Duodenal mucosa (tissue), 2 donors: ENCODE measurements around the gene KRTAP19-5.

ENCODE experiments used
- H3K27ac ChIP-seq: one replicate; pipeline ENCODE4 v1.7.0; 2013; ENCODE audit warnings: low read depth, low read length
- H3K27me3 ChIP-seq, 2 donors: one replicate each; pipeline ENCODE4 v1.7.0; 2013; ENCODE audit warnings: low read length in 2 of 2, control low read depth in 1 of 2; ENCODE audit not compliant: insufficient read depth in 2 of 2, control insufficient read depth in 1 of 2
- H3K36me3 ChIP-seq, 2 donors: one replicate each; pipeline ENCODE4 v1.7.0; 2013; ENCODE audit warnings: low read length in 2 of 2, control low read depth in 1 of 2; ENCODE audit not compliant: insufficient read depth in 2 of 2, control insufficient read depth in 1 of 2
- H3K4me1 ChIP-seq, 2 donors: one replicate each; pipeline ENCODE4 v1.7.0; 2013; ENCODE audit warnings: low read length in 2 of 2, control low read depth in 1 of 2; ENCODE audit not compliant: insufficient read depth in 2 of 2, control insufficient read depth in 1 of 2
- H3K4me3 ChIP-seq, 2 donors: one replicate each; pipeline ENCODE4 v1.7.0; 2013; ENCODE audit warnings: low read length in 2 of 2, low read depth in 1 of 2
- H3K9ac ChIP-seq, 2 donors: one replicate each; pipeline ENCODE4 v1.7.0; 2013; ENCODE audit warnings: low read length in 2 of 2, low read depth in 1 of 2
- H3K9me3 ChIP-seq, 2 donors: one replicate each; pipeline ENCODE4 v1.7.0; 2013; ENCODE audit warnings: low read length in 2 of 2, control low read depth in 1 of 2; ENCODE audit not compliant: control insufficient read depth in 1 of 2

Gene KRTAP19-5

DNA sequence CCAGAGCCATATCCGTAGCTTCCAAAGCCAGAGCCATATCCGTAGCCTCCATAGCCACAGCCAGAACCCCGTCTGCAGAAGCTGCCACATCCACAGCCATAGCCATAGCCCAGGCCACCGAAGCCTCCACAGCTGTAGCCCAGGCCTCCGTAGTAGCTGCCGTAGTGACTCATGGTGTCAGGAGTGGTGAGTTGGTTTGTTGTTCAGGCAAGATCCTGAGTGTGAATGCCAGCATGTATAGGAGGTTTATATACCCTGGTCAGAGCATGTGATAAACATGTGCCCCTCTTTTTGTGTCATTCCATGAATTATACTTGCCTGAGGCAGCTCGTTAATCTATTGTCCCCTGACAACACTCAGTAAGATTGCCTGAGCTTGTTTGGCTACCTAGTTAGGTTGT is 21.8 kb downstream of the KRTAP19-5 start, which contains the start of gene KRTAP19-1:
Gene KRTAP19-1 (minus strand): TSS at position 223 of the 400 bp plus-strand sequence. CDS start 50 bp downstream, at position 173.
- Histone ChIP-seq H3K9ac (no peak within 1 kb of the TSS), H3K4me1 (no peaks in the 10 kb centered on the region), H3K36me3 (no peaks in the 10 kb centered on the region), H3K9me3 (peaks cover 2 to 19% of the 10 kb centered on the region in 2 donors), H3K27ac (no peak within 1 kb of the TSS), H3K4me3 (no peak within 1 kb of the TSS), H3K27me3 (no peaks in the 10 kb centered on the region)

DNA sequence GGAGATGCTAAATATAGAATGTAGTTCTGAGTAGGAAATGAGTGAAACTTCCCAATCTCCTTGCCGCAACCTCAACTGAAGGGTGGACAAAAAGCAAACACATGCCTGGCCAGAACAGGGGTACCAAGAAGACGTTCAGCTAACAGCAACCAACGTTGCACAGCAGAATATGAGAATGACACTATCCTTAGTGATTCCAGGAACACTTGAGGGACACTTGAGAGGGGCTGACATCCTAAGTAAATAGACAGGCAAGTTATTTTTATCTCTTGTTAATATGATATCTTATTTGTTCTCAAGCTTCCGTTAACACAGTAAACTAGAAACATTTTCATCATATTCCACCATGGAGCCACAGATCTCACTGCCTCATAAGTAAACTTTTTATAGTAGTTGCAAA is 22.7 kb downstream of the KRTAP19-5 start:
- Histone ChIP-seq H3K4me1 (no peaks in the 10 kb centered on the region), H3K36me3 (no peaks in the 10 kb centered on the region), H3K27me3 (no peaks in the 10 kb centered on the region), H3K9ac (no peak overlapping the region), H3K27ac (no peak overlapping the region), H3K9me3 (peaks cover 2 to 14% of the 10 kb centered on the region in 2 donors), H3K4me3 (no peak overlapping the region)

DNA sequence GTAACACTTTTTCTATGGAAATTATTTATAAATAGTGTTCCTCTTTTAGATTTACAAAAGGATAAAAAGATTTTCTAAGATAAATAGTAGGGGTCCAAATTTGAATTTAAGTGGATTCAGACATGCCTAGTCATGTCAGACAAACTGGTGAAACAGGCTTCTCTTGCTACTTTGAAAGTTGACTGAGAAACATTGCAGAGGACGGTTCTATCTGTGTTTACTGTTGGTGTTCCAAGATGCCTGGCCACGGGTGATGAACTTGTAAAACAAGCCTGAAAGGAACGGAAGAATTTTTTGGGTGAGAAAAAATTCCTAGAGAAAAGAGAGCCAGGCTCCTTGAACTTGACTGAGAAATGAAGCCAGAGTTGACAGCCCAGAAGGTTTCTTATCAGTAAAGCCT is 23.9 kb downstream of the KRTAP19-5 start:
- H3K36me3 ChIP-seq: no peaks in the 10 kb centered on the region
- peaks cover 2 to 14% of the 10 kb centered on the region in 2 donors for H3K9me3 ChIP-seq
- no peaks in the 10 kb centered on the region for H3K4me1 ChIP-seq
- no peak overlapping the region for H3K4me3 ChIP-seq
- no peak overlapping the region for H3K27ac ChIP-seq
- H3K9ac ChIP-seq: no peak overlapping the region
- no peaks in the 10 kb centered on the region for H3K27me3 ChIP-seq

DNA sequence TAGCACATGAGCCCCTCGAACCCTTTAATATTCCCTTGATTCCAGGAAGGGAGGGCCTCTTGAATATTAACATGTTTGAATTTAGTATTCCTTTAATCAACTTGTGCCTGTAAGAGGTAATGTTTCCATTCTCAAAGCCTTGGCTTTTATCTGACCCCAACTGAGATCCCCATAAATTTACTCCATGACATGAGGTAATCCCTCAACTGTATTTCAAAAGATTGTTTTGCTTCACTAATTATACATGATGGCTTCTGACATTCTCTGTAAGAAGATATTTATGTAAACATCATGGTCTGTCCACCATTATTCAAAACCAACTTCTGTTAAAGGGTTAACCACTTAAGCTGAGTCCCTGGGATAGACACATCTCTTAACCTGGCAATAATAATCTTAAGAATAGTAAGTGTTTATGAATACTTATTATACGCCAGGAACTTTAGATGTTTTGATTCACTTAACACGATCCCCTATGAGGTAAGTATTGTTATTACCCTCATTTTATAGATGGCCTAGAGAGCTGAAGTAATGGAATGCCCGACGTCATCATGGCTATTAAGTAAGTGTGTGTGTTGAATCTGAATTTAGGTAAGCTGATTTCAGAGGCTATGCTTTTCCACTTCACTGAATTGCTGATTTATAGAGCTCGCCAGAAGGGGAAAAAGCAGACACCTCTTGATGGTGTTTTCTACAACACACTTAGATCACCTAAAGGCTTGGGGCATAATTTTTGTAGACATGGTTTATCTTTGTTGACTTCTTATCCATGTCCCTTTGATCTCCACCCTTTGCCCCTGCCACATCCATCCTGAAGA is 32.8 kb downstream of the KRTAP19-5 start:
- no peaks in the 10 kb centered on the region for H3K27me3 ChIP-seq
- H3K9ac ChIP-seq: no peak overlapping the region
- no peak overlapping the region for H3K4me3 ChIP-seq
- no peak overlapping the region for H3K27ac ChIP-seq
- peaks cover 0 to 5% of the 10 kb centered on the region in 2 donors for H3K9me3 ChIP-seq
- H3K36me3 ChIP-seq: no peaks in the 10 kb centered on the region
- H3K4me1 ChIP-seq: no peaks in the 10 kb centered on the region

DNA sequence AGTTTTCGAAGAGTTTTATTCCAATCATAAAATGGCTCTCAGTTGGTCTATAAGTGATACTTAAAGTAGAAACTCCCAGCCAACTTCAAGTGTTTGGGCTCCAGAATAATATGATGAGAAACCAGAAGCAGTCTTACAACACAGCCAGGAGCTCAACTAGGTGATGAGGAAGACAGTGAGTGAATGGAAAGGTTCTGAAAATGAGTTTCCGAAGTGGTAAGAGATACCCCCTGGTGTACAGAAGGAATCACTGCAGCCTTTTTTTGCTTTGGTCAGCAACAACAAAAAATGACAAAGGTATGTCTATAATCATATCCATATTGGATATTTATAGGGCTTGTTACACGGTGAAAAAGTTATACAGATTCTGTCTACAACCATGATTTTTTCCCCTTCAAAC is 38.2 kb downstream of the KRTAP19-5 start:
- Histone ChIP-seq H3K9me3 (no peaks in the 10 kb centered on the region), H3K9ac (no peak overlapping the region), H3K27ac (no peak overlapping the region), H3K27me3 (no peaks in the 10 kb centered on the region), H3K4me3 (no peak overlapping the region), H3K36me3 (no peaks in the 10 kb centered on the region), H3K4me1 (no peaks in the 10 kb centered on the region)
